ENCODE measurements around the gene EXT2.

The EXT2 gene

DNA sequence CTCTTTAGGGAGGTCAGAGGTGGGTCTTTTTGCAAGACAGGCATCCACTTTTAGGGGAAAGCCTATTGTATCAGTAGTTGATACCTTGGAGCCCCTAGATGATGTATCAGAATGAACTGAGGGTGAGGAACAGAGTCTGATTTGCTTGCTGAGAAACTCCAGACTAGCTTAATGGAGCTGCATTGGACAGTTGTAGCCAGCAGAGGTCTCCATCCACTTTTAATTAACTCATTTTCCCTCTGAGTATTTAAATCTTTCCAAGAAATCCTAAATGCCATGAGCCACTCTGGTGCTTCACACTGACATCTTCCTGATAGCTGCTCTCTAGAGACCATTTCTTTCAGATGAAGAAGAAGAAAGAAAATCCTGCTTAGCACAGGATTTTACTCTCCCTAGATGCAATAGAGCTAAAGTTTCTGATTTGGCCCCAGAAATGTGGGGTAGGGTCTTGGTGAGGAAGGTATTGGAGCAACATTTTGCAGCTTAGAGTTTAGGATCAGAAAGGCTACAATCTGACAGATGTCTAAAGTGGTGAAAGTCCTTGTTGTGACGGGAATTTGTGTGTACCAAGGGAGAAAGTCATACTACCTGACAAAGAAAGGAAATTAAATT, 38.0 kb downstream of the EXT2 start:
- DNase-seq (ENCODE audit: low read depth): no peak

DNA sequence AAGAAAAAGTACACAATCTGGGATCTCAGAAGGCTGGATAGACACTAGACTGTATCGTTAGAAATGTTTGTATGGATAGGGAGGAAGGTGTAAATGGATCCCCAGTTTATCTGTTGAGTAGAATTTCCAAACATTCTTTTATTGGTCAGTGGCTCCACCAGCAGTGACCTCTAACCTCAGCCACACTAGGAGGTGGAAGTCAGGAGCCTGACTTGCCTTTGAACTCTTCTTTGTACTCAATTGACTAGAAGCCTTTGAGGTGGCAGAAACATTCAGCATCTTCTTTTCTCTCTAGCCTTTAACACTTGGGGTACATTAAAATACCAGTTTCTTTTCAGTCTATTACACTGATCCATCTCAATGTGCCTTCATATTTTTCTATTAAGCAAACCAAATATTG, 39.1 kb downstream of the EXT2 start:
- DNase-seq (ENCODE audit: low read depth): no peak

DNA sequence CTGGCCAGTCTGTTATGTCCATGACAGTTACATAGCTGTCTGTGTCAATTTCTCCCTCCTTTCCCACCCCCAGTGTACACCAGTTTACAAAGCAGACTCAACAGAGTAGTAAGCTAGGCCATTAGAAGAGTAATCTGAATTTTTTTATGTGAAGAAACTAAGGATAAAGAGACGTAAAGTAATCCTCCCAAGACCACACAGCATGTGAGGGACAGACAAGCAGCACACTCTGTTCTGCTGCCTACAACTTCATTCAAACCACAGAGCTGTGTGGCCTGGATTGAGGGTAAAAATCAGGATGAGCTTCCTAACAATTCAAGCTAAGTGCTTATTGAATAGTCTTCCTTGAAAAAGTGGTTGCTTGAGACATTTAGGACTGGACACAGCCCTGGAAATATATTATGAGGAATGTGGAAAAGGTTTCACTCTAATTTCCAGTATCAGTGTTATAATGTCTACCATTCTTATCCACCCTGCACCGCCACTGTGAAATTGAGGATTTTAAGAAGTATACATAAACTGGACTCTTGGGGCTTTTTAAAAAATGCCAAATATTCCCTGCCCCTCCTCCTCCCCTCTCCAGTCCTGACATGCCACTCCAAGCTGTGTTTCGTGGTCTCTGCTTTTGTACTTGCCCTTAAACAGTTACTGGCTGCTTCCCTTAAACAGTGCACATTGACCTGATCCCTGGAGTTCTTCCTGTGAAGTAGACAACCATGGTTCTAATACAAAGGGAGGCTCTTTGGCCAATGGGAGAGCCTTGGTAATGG, 40.9 kb downstream of the EXT2 start:
- DNase-seq (ENCODE audit: low read depth): no peak

- DNase-seq (ENCODE audit: low read depth): no peak
These were observed 41.6 kb downstream of the EXT2 start for GRCh38 chr11:44137057-44137456.

DNA sequence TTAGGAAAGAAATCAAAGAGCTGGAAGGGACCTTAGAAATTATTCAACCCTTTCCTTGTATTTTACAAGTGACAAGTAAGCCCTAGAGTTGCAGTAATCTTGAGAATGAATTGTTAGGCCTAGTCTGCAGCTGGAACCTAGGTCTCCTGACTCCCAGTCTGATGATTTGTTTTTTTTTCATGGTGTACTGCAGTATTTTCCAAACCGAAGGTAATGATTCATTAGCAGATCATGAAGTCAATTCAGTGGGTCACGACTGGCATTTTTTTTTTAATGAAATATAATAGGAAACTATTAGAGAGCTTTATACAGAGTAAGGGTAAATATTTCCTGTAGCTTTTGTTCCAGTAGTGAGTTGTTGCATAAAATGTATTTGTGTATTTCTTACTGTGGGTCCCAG, 42.8 kb downstream of the EXT2 start:
- no peak for DNase-seq (ENCODE audit: low read depth)

- DNase-seq (ENCODE audit: low read depth): no peak
These were observed 43.5 kb downstream of the EXT2 start for GRCh38 chr11:44138980-44139379.

- no peak for DNase-seq (ENCODE audit: low read depth)
These were observed 44.3 kb downstream of the EXT2 start for GRCh38 chr11:44139565-44140330.

- DNase-seq (ENCODE audit: low read depth): no peak
These were observed 44.9 kb downstream of the EXT2 start for GRCh38 chr11:44140372-44140771.

- no peak for DNase-seq (ENCODE audit: low read depth)
These were observed 45.3 kb downstream of the EXT2 start for GRCh38 chr11:44140805-44141204.

- DNase-seq (ENCODE audit: low read depth): no peak
These were observed 48.8 kb downstream of the EXT2 start for GRCh38 chr11:44143987-44144909.

GRCh38 chr11:44145011-44145775, 49.7 kb downstream of the EXT2 start:
- DNase-seq (ENCODE audit: low read depth): no peak

DNA sequence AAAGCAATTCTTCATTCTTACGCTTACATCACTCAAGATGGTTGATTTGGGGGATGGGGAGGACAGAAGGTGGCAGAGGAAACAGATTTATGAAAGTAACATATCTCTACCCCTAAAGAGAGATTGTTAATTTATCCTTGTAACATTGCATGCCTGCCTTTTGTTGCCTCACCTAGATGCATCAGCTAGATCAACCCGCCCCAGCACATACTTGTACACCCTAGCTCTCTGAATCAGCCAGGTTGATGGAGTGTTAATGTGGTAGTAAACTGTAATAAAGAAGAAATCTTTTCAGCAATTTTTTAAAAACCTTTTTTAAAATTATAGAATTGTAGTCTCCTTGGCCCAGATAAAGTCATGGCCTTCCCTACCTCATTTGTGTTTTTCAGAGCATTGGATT, 51.5 kb downstream of the EXT2 start:
- DNase-seq (ENCODE audit: low read depth): no peak

GRCh38 chr11:44147751-44148150, 52.3 kb downstream of the EXT2 start:
- no peak for DNase-seq (ENCODE audit: low read depth)

DNA sequence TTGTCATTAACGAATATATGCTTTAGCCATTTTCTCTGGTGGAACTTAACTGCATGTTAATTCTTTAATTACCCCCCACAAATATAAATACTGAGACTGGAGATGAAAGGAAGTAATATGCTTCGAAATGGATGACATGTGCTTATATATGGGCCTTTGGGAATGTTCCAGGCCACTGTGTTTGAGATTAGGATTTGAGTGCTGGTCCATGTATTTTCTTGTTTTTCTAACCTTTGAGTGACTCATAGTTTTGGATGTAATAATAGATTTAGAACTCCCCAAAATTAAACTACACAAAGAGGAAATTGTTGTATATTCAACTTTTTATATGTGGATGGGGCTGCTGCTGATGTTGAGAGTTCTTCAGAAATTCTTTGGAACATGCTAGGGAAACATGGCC, 54.2 kb downstream of the EXT2 start:
- no peak for DNase-seq (ENCODE audit: low read depth)

GRCh38 chr11:44150401-44150800, 54.9 kb downstream of the EXT2 start:
- no peak for DNase-seq (ENCODE audit: low read depth)

- DNase-seq (ENCODE audit: low read depth): no peak
These were observed 61.5 kb downstream of the EXT2 start for GRCh38 chr11:44157019-44157418.

- DNase-seq (ENCODE audit: low read depth): no peak
These were observed 62.9 kb downstream of the EXT2 start for GRCh38 chr11:44158384-44158783.

- DNase-seq (ENCODE audit: low read depth): no peak
These were observed 64.6 kb downstream of the EXT2 start for GRCh38 chr11:44159848-44160721.

- DNase-seq (ENCODE audit: low read depth): no peak
These were observed 66.5 kb downstream of the EXT2 start for GRCh38 chr11:44162004-44162403.

DNA sequence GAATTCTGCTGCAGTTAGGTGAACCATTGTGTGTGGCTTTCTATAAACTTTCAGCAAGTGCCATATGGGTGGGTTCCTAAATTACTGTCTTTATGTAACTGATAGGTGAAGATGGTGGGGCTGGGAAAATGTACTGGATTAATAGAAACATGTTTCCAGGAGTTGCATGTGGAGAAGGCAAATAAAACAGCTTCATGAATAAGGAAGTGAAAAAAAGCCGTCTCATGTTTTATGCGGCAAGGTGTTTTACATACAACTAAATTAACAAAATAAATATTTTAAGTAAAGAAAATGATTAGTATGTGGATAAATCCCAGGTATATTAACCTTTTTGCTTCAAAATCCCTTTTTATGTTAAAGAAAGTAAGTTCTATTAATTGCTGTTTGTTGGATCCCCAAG, 67.2 kb downstream of the EXT2 start:
- DNase-seq (ENCODE audit: low read depth): no peak

All from CMK (cell line).